Right hindlimb (tissue), 1 donor: ENCODE data around the gene ATG10.

Experiments
- DNase-seq: peaks from one replicate; pipeline ENCODE4 v3.0.0-alpha.2; 2018

The ATG10 gene

GRCh38 chr5:82168294-82168693 lies 196.5 kb downstream of the ATG10 start:
- no peak for DNase-seq

- no peak for DNase-seq
Measured at GRCh38 chr5:82169892-82170291, 198.1 kb downstream of the ATG10 start.

GRCh38 chr5:82174128-82174918 lies 202.5 kb downstream of the ATG10 start:
- DNase-seq, result peak; percentile 36

GRCh38 chr5:82174919-82175219 lies 203.0 kb downstream of the ATG10 start:
- DNase-seq, result no peak

GRCh38 chr5:82176115-82176814 lies 204.4 kb downstream of the ATG10 start:
- DNase-seq, result no peak

- DNase-seq, result no peak
Measured at GRCh38 chr5:82178378-82178777, 206.6 kb downstream of the ATG10 start.

GRCh38 chr5:82182662-82183061 lies 210.8 kb downstream of the ATG10 start:
- DNase-seq, result no peak

GRCh38 chr5:82183828-82184227 lies 212.0 kb downstream of the ATG10 start:
- DNase-seq, result no peak

- DNase-seq, result no peak
Measured at GRCh38 chr5:82185851-82186250, 214.0 kb downstream of the ATG10 start.

- no peak for DNase-seq
Measured at GRCh38 chr5:82197550-82197949, 225.7 kb downstream of the ATG10 start.

GRCh38 chr5:82204567-82204966 lies 232.7 kb downstream of the ATG10 start:
- no peak for DNase-seq

- no peak for DNase-seq
Measured at GRCh38 chr5:82205005-82205404, 233.2 kb downstream of the ATG10 start.

- no peak for DNase-seq
Measured at GRCh38 chr5:82208371-82208770, 236.5 kb downstream of the ATG10 start.

- DNase-seq, result no peak
Measured at GRCh38 chr5:82211855-82212572, 240.2 kb downstream of the ATG10 start.

GRCh38 chr5:82217917-82218316 lies 246.1 kb downstream of the ATG10 start:
- DNase-seq, result no peak

- DNase-seq, result no peak
Measured at GRCh38 chr5:82218374-82219156, 246.7 kb downstream of the ATG10 start.

- DNase-seq, result no peak
Measured at GRCh38 chr5:82221020-82221419, 249.2 kb downstream of the ATG10 start.

- DNase-seq, result no peak
Measured at GRCh38 chr5:82222597-82223574, 251.1 kb downstream of the ATG10 start.

GRCh38 chr5:82225525-82226172 lies 253.8 kb downstream of the ATG10 start:
- peak; percentile 62 for DNase-seq

- no peak for DNase-seq
Measured at GRCh38 chr5:82234885-82235284, 263.1 kb downstream of the ATG10 start.

- DNase-seq, result no peak
Measured at GRCh38 chr5:82244151-82244550, 272.3 kb downstream of the ATG10 start.
